ENCODE data around the gene NECAB2.

NECAB2 gene

GRCh38 chr16:84003038-84003437 lies 35.0 kb downstream of the NECAB2 start:
- no peak overlapping the region for H3K27ac ChIP-seq (ENCODE audit: low read length)
- H3K4me1 ChIP-seq (ENCODE audit: insufficient read depth, low read length) = no peaks in the 10 kb centered on the region
- H3K4me2 ChIP-seq (ENCODE audit: insufficient read depth, low read length) = no peak overlapping the region
- H3K79me2 ChIP-seq (ENCODE audit: insufficient read depth, low read length) = no peaks in the 10 kb centered on the region
- ATAC-seq (ENCODE audit: insufficient read depth, low read depth) = no peak
- no peak overlapping the region for H3K9ac ChIP-seq (ENCODE audit: low read depth, low read length)
- H3K4me3 ChIP-seq (ENCODE audit: low read depth in 1 of 2, low read length in 2 of 2) = no peak overlapping the region
- H4K20me1 ChIP-seq (ENCODE audit: insufficient read depth, low read length) = no peaks in the 10 kb centered on the region
- TF ChIP-seq CTCF (IDR thresholded peaks at IDR 0.05; ENCODE audit: borderline replicate concordance, extremely low read depth, low read length, poor library complexity, severe bottlenecking) (no peak), EZH2 (IDR thresholded peaks at IDR 0.05; ENCODE audit: borderline replicate concordance, low read depth, low read length, severe bottlenecking) (no peak)
- no peak overlapping the region for H2AFZ ChIP-seq (ENCODE audit: low read depth, low read length)
- no peaks in the 10 kb centered on the region for H3K36me3 ChIP-seq (ENCODE audit: insufficient read depth, low read length)
- peaks cover 14% of the 10 kb centered on the region for H3K27me3 ChIP-seq (ENCODE audit: insufficient read depth, low read length, poor library complexity)
- H3K9me3 ChIP-seq (ENCODE audit: insufficient read depth, low read length, severe bottlenecking) = no peaks in the 10 kb centered on the region
- no peak for DNase-seq

- Histone ChIP-seq H3K4me2 (ENCODE audit: insufficient read depth, low read length) (no peak overlapping the region), H3K27ac (ENCODE audit: low read length) (no peak overlapping the region), H3K9me3 (ENCODE audit: insufficient read depth, low read length, severe bottlenecking) (no peaks in the 10 kb centered on the region), H3K27me3 (ENCODE audit: insufficient read depth, low read length, poor library complexity) (peaks cover 14% of the 10 kb centered on the region), H3K79me2 (ENCODE audit: insufficient read depth, low read length) (no peaks in the 10 kb centered on the region), H2AFZ (ENCODE audit: low read depth, low read length) (no peak overlapping the region), H3K9ac (ENCODE audit: low read depth, low read length) (no peak overlapping the region), H3K4me3 (ENCODE audit: low read depth in 1 of 2, low read length in 2 of 2) (no peak overlapping the region), H3K36me3 (ENCODE audit: insufficient read depth, low read length) (no peaks in the 10 kb centered on the region), H4K20me1 (ENCODE audit: insufficient read depth, low read length) (no peaks in the 10 kb centered on the region), H3K4me1 (ENCODE audit: insufficient read depth, low read length) (no peaks in the 10 kb centered on the region)
- no peak for TF ChIP-seq EZH2 (IDR thresholded peaks at IDR 0.05; ENCODE audit: borderline replicate concordance, low read depth, low read length, severe bottlenecking)
- no peak for TF ChIP-seq CTCF (IDR thresholded peaks at IDR 0.05; ENCODE audit: borderline replicate concordance, extremely low read depth, low read length, poor library complexity, severe bottlenecking)
- no peak for DNase-seq
- no peak for ATAC-seq (ENCODE audit: insufficient read depth, low read depth)
These were observed 36.4 kb downstream of the NECAB2 start for GRCh38 chr16:84004442-84004841.

- ATAC-seq (ENCODE audit: insufficient read depth, low read depth) (no peak), DNase-seq (no peak)
- Histone ChIP-seq H3K9ac (ENCODE audit: low read depth, low read length) (no peak overlapping the region), H3K79me2 (ENCODE audit: insufficient read depth, low read length) (no peaks in the 10 kb centered on the region), H3K4me3 (ENCODE audit: low read depth in 1 of 2, low read length in 2 of 2) (no peak overlapping the region), H2AFZ (ENCODE audit: low read depth, low read length) (no peak overlapping the region), H3K9me3 (ENCODE audit: insufficient read depth, low read length, severe bottlenecking) (no peaks in the 10 kb centered on the region), H3K27me3 (ENCODE audit: insufficient read depth, low read length, poor library complexity) (peaks cover 14% of the 10 kb centered on the region), H3K4me2 (ENCODE audit: insufficient read depth, low read length) (no peak overlapping the region), H3K4me1 (ENCODE audit: insufficient read depth, low read length) (no peaks in the 10 kb centered on the region), H3K27ac (ENCODE audit: low read length) (no peak overlapping the region), H4K20me1 (ENCODE audit: insufficient read depth, low read length) (no peaks in the 10 kb centered on the region), H3K36me3 (ENCODE audit: insufficient read depth, low read length) (no peaks in the 10 kb centered on the region)
- TF ChIP-seq EZH2 (IDR thresholded peaks at IDR 0.05; ENCODE audit: borderline replicate concordance, low read depth, low read length, severe bottlenecking) = no peak
- no peak for TF ChIP-seq CTCF (IDR thresholded peaks at IDR 0.05; ENCODE audit: borderline replicate concordance, extremely low read depth, low read length, poor library complexity, severe bottlenecking)
These were observed 37.3 kb downstream of the NECAB2 start for GRCh38 chr16:84005391-84005790.

- no peaks in the 10 kb centered on the region for H3K79me2 ChIP-seq (ENCODE audit: insufficient read depth, low read length)
- no peak for TF ChIP-seq EZH2 (IDR thresholded peaks at IDR 0.05; ENCODE audit: borderline replicate concordance, low read depth, low read length, severe bottlenecking)
- H3K9me3 ChIP-seq (ENCODE audit: insufficient read depth, low read length, severe bottlenecking) = no peaks in the 10 kb centered on the region
- H3K9ac ChIP-seq (ENCODE audit: low read depth, low read length) = no peak overlapping the region
- no peak for ATAC-seq (ENCODE audit: insufficient read depth, low read depth)
- H2AFZ ChIP-seq (ENCODE audit: low read depth, low read length) = no peak overlapping the region
- no peak overlapping the region for H3K4me3 ChIP-seq (ENCODE audit: low read depth in 1 of 2, low read length in 2 of 2)
- DNase-seq = no peak
- no peaks in the 10 kb centered on the region for H3K36me3 ChIP-seq (ENCODE audit: insufficient read depth, low read length)
- no peak overlapping the region for H3K4me2 ChIP-seq (ENCODE audit: insufficient read depth, low read length)
- no peak overlapping the region for H3K27ac ChIP-seq (ENCODE audit: low read length)
- H4K20me1 ChIP-seq (ENCODE audit: insufficient read depth, low read length) = no peaks in the 10 kb centered on the region
- H3K4me1 ChIP-seq (ENCODE audit: insufficient read depth, low read length) = no peaks in the 10 kb centered on the region
- H3K27me3 ChIP-seq (ENCODE audit: insufficient read depth, low read length, poor library complexity) = peaks cover 9% of the 10 kb centered on the region
These were observed 39.5 kb downstream of the NECAB2 start for GRCh38 chr16:84007520-84007919.
